DOHH2 (cell line): Measurements from ENCODE around the gene EXOC3L2.

Experiments
- EZH2phosphoT487 ChIP-seq: fragments of 200-600 bp; sonication (generic); IDR thresholded peaks from 2 replicates; pipeline ENCODE4 v1.6.1; 2017; ENCODE audit warnings: borderline replicate concordance, mild to moderate bottlenecking, antibody characterized with exemption, low read length, moderate library complexity, mixed read lengths
- TF ChIP-seq, protein P1 (sequence below): fragments of 200-600 bp; sonication (generic); IDR thresholded peaks from one replicate; pipeline ENCODE4 v1.5.1; 2014; ENCODE audit warnings: antibody characterized with exemption, mild to moderate bottlenecking, low read depth, low read length; ENCODE audit not compliant: poor library complexity, severe bottlenecking

DNA sequence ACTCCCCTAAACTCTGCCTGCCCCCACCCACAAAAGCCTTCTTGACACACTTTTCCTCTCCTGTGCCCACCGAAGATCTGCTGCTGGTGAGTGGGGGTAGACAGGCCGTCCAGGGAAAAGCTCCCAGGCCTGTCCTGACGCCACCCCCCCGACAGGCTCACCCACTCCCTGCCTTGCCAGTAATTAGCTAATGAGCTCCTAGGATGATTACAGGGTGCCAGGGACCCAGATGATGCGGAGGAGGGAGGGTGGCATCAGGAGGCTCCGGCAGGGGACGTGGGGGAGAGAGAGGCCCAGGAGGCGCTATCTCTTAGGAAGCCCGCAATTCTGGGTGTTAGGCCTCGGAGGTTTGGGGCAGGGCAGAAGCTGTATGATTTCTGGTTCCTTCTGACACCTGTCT, 32.9 kb upstream of the EXOC3L2 start:
- TF ChIP-seq, protein P1, sequence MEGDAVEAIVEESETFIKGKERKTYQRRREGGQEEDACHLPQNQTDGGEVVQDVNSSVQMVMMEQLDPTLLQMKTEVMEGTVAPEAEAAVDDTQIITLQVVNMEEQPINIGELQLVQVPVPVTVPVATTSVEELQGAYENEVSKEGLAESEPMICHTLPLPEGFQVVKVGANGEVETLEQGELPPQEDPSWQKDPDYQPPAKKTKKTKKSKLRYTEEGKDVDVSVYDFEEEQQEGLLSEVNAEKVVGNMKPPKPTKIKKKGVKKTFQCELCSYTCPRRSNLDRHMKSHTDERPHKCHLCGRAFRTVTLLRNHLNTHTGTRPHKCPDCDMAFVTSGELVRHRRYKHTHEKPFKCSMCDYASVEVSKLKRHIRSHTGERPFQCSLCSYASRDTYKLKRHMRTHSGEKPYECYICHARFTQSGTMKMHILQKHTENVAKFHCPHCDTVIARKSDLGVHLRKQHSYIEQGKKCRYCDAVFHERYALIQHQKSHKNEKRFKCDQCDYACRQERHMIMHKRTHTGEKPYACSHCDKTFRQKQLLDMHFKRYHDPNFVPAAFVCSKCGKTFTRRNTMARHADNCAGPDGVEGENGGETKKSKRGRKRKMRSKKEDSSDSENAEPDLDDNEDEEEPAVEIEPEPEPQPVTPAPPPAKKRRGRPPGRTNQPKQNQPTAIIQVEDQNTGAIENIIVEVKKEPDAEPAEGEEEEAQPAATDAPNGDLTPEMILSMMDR: no peak
- TF ChIP-seq EZH2phosphoT487: no peak
